Type B pancreatic cell (in vitro differentiated cells): ENCODE results near the gene IGF2R. TPM values are rescaled to one million over a fixed set of nuclear protein-coding genes. Genes with fewer than 3 reads are reported as not detected.

Experiments
- DNase-seq: peaks from one replicate; pipeline ENCODE4 v3.0.0; 2021; ENCODE audit warnings: mixed read lengths; ENCODE audit not compliant: unreplicated experiment; ENCODE audit errors: extremely low spot score
- H3K27ac Mint-ChIP-seq: 2 replicates; pipeline ENCODE4 v1.8.0; 2021; ENCODE audit warnings: mild to moderate bottlenecking, mixed read lengths
- H3K27me3 Mint-ChIP-seq: 2 replicates; pipeline ENCODE4 v1.8.0; 2021; ENCODE audit warnings: mixed read lengths
- H3K36me3 Mint-ChIP-seq: 2 replicates; pipeline ENCODE4 v1.8.0; 2021; ENCODE audit warnings: mixed read lengths
- H3K4me1 Mint-ChIP-seq: one replicate; pipeline ENCODE4 v1.8.0; 2021; ENCODE audit warnings: mixed read lengths; ENCODE audit not compliant: unreplicated experiment
- H3K4me3 Mint-ChIP-seq: 2 replicates; pipeline ENCODE4 v1.8.0; 2021; ENCODE audit warnings: mild to moderate bottlenecking, mixed read lengths
- H3K9me3 Mint-ChIP-seq: 2 replicates; pipeline ENCODE4 v1.8.0; 2021; ENCODE audit warnings: mixed read lengths
- total RNA-seq: library from RNA; stranded (reverse); gene quantifications from 2 replicates; pipeline ENCODE4 v1.2.1, GENCODE V29; 2021; ENCODE audit warnings: low replicate concordance
- TF ChIP-seq, protein P1 (sequence below): fragments of 200-600 bp; sonication (generic); conservative IDR thresholded peaks from 2 replicates; pipeline ENCODE4 v1.5.0; 2021; ENCODE audit warnings: antibody characterized with exemption, mild to moderate bottlenecking

Gene IGF2R
- total RNA-seq, 1 donor from 2014 or later, result 79.8 TPM

DNA sequence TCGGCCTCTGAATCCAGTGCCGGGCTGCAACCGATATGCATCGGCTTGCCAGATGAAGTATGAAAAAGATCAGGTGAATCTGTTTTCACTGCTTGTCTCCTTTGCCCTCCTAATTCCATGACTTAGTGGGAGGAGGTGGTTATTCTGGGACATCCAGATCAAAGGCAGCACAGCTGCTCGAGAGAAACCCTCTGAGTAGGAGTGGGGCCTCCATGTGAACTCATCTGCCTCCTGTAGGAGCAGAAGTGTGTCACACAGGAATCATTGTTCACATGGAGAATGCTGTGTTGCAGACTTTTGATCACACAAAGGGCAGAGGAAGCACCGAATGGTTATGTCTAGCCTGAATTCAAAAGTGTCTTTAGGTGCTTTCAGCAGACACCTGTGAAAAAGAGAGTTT, 79.6 kb downstream of the IGF2R start:
- H3K36me3 Mint-ChIP-seq, result peaks cover 38% of the 10 kb centered on the region
- no peaks in the 10 kb centered on the region for H3K27me3 Mint-ChIP-seq
- H3K4me3 Mint-ChIP-seq, result no peak overlapping the region
- no peaks in the 10 kb centered on the region for H3K4me1 Mint-ChIP-seq
- H3K27ac Mint-ChIP-seq, result no peak overlapping the region
- no peak for DNase-seq
- TF ChIP-seq, protein P1, sequence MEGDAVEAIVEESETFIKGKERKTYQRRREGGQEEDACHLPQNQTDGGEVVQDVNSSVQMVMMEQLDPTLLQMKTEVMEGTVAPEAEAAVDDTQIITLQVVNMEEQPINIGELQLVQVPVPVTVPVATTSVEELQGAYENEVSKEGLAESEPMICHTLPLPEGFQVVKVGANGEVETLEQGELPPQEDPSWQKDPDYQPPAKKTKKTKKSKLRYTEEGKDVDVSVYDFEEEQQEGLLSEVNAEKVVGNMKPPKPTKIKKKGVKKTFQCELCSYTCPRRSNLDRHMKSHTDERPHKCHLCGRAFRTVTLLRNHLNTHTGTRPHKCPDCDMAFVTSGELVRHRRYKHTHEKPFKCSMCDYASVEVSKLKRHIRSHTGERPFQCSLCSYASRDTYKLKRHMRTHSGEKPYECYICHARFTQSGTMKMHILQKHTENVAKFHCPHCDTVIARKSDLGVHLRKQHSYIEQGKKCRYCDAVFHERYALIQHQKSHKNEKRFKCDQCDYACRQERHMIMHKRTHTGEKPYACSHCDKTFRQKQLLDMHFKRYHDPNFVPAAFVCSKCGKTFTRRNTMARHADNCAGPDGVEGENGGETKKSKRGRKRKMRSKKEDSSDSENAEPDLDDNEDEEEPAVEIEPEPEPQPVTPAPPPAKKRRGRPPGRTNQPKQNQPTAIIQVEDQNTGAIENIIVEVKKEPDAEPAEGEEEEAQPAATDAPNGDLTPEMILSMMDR, result no peak
- peaks cover 5% of the 10 kb centered on the region for H3K9me3 Mint-ChIP-seq

DNA sequence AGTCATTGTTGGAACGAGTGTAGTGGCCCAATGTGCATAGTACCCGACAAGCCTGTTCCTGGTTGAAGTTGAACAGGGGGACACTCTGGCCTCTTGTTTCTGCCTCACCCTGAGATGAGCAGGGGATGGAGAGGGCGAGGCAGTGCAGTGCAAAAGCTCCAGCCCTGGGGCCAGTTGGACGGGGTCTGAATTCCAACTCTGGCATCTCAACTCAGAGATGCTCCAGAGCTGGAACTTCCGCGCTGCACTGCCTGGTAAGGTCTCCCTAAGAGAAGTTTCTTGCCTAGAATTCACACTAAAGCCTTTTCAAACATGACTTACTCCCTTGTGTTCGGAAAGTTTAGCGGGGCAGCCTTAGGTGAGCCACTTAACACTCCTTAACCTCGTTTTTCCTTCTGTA, 80.5 kb downstream of the IGF2R start:
- peaks cover 5% of the 10 kb centered on the region for H3K9me3 Mint-ChIP-seq
- peaks cover 44% of the 10 kb centered on the region for H3K36me3 Mint-ChIP-seq
- DNase-seq, result no peak
- TF ChIP-seq, protein P1, result no peak
- no peaks in the 10 kb centered on the region for H3K27me3 Mint-ChIP-seq
- H3K4me3 Mint-ChIP-seq, result no peak overlapping the region
- no peaks in the 10 kb centered on the region for H3K4me1 Mint-ChIP-seq
- no peak overlapping the region for H3K27ac Mint-ChIP-seq

DNA sequence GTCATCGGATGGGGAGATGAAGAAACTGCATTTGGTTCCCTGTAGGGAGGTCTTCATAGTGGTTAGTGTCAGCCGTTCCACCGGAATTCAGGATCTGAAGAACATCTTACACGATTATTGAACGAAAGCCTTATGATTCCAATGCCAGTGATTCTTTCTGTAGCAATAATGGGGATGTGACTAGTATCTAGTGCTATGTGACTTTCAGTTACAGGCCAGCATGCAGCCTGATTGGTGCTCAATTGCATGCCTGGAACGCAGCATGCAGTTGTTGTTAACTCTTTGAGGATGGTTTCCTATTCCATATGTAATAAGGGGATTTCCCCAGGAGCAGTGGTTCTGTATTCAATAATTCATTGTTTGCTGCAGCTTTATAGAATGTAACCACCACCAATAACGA, 81.1 kb downstream of the IGF2R start:
- peaks cover 46% of the 10 kb centered on the region for H3K36me3 Mint-ChIP-seq

DNA sequence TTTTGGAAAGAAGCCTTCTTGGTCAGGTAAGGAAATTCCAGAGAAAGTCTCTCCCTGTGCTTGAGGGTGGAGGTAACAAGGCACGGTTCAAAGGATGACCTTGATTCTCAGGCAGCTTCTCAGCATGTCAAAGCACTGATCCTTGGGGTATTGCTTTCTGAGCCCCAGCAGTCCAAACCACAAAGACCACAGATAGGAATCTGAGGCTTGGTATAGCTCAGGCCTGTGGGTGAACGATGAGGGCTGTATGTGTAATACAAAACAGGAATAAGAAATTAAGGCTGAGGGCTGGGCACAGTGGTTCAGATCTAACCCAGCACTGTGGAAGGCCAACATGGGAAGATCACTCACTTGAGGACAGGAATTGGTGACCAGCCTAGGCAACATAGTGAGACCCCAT, 82.5 kb downstream of the IGF2R start:
- H3K36me3 Mint-ChIP-seq, result peaks cover 42% of the 10 kb centered on the region
- no peak for DNase-seq
- TF ChIP-seq, protein P1, result no peak
- no peak overlapping the region for H3K4me3 Mint-ChIP-seq
- H3K9me3 Mint-ChIP-seq, result peaks cover 5% of the 10 kb centered on the region
- no peak overlapping the region for H3K27ac Mint-ChIP-seq
- no peaks in the 10 kb centered on the region for H3K27me3 Mint-ChIP-seq
- H3K4me1 Mint-ChIP-seq, result no peaks in the 10 kb centered on the region

More for the DNA sequence above, 81.1 kb downstream of the IGF2R start:
- TF ChIP-seq, protein P1, result no peak
- Mint-ChIP-seq H3K4me3 (no peak overlapping the region), H3K27me3 (no peaks in the 10 kb centered on the region), H3K27ac (no peak overlapping the region), H3K4me1 (no peaks in the 10 kb centered on the region), H3K9me3 (peaks cover 5% of the 10 kb centered on the region)
- no peak for DNase-seq

DNA sequence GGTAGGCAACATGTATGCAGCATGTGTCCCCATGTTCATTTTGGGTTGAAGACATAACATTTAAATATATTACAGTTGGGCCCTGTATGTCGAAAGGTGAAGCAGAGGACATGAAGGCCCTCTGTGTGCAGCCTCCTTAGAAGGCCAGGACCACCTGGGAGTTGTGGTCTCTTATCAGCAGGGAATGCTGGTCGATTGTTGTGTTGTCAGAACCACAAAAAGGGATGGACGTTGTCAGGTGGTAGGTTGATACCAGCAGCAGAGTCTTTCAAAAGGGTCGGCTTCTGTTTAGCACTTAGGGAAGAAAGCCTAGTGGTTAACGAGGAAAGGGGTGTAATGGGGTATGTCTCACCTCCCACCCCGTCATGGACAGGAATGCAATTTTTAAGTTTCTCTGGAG, 85.4 kb downstream of the IGF2R start:
- H3K36me3 Mint-ChIP-seq, result peaks cover 51% of the 10 kb centered on the region
- TF ChIP-seq, protein P1, result no peak
- H3K9me3 Mint-ChIP-seq, result peaks cover 5% of the 10 kb centered on the region
- no peaks in the 10 kb centered on the region for H3K4me1 Mint-ChIP-seq
- no peak for DNase-seq
- no peaks in the 10 kb centered on the region for H3K27me3 Mint-ChIP-seq
- H3K27ac Mint-ChIP-seq, result no peak overlapping the region
- H3K4me3 Mint-ChIP-seq, result no peak overlapping the region

DNA sequence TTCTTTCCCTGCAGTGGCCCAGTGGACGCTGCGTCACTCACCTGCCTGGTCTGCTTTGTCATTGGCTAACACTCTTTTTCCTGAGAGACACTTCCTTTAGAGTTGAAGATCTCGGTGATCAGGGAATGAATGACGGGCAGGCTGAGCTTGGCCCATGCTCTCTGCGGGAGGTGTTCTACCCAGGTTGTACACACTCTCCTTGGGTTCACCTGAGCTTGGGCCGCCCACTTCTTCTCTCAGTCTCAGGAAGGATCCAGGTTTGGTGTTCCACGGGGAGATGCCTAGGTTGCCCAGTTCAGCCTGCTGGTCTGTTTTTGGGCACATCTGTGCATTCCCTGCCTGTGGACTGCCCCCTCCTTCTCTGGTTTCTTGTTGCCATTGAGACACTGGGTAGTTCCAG, 86.0 kb downstream of the IGF2R start:
- no peak overlapping the region for H3K27ac Mint-ChIP-seq
- DNase-seq, result no peak
- peaks cover 5% of the 10 kb centered on the region for H3K9me3 Mint-ChIP-seq
- peaks cover 51% of the 10 kb centered on the region for H3K36me3 Mint-ChIP-seq
- H3K27me3 Mint-ChIP-seq, result no peaks in the 10 kb centered on the region
- no peaks in the 10 kb centered on the region for H3K4me1 Mint-ChIP-seq
- TF ChIP-seq, protein P1, result no peak
- H3K4me3 Mint-ChIP-seq, result no peak overlapping the region
